KMS-11 (cell line): Measurements from ENCODE around the gene TMEM165.

Source experiments
- H2AFZ ChIP-seq: fragments of 200-600 bp; sonication (generic); 2 replicates; pipeline ENCODE4 v1.6.1; 2016; ENCODE audit warnings: antibody characterized with exemption, mixed run types, low read depth
- H3K27ac ChIP-seq: fragments of 200-600 bp; sonication (generic); 2 replicates; pipeline ENCODE4 v1.6.1; 2016; ENCODE audit warnings: mild to moderate bottlenecking, mixed run types
- H3K27me3 ChIP-seq: fragments of 200-600 bp; sonication (generic); 2 replicates; pipeline ENCODE4 v1.6.1; 2017; ENCODE audit warnings: mild to moderate bottlenecking, low read depth, mixed run types, moderate library complexity; ENCODE audit not compliant: insufficient read depth
- H3K36me3 ChIP-seq: fragments of 200-600 bp; sonication (generic); 2 replicates; pipeline ENCODE4 v1.6.1; 2017; ENCODE audit warnings: mild to moderate bottlenecking, mixed run types; ENCODE audit not compliant: insufficient read depth
- H3K4me1 ChIP-seq: fragments of 200-600 bp; sonication (generic); 2 replicates; pipeline ENCODE4 v1.6.1; 2016; ENCODE audit warnings: mild to moderate bottlenecking, low read depth, mixed run types; ENCODE audit not compliant: poor library complexity, severe bottlenecking
- H3K4me2 ChIP-seq: fragments of 200-600 bp; sonication (generic); 2 replicates; pipeline ENCODE4 v1.7.0; 2016; ENCODE audit warnings: mild to moderate bottlenecking, mixed run types
- H3K4me3 ChIP-seq: fragments of 200-600 bp; sonication (generic); IDR thresholded peaks from 2 replicates; pipeline ENCODE4 v1.6.1; 2017; ENCODE audit warnings: low read depth, low read length, mixed read lengths; ENCODE audit not compliant: insufficient read depth
- H3K79me2 ChIP-seq: fragments of 200-600 bp; sonication (generic); 2 replicates; pipeline ENCODE4 v1.6.1; 2016; ENCODE audit warnings: low read depth, mixed run types; ENCODE audit not compliant: insufficient read depth
- H3K9ac ChIP-seq: fragments of 200-600 bp; sonication (generic); 2 replicates; pipeline ENCODE4 v1.6.1; 2016; ENCODE audit warnings: mild to moderate bottlenecking, mixed run types
- H4K20me1 ChIP-seq: fragments of 200-600 bp; sonication (generic); 2 replicates; pipeline ENCODE4 v1.6.1; 2016; ENCODE audit warnings: mild to moderate bottlenecking, mixed run types; ENCODE audit not compliant: insufficient read depth
- TF ChIP-seq, protein P1 (sequence below): fragments of 200-600 bp; sonication (generic); conservative IDR thresholded peaks from 2 replicates; pipeline ENCODE4 v1.6.1; 2017; ENCODE audit warnings: low read depth, mild to moderate bottlenecking, antibody characterized with exemption, low read length, moderate library complexity, mixed read lengths

TMEM165 gene

GRCh38 chr4:55411621-55412020, 15.9 kb downstream of the TMEM165 start:
- Histone ChIP-seq H3K79me2 (peaks cover 53% of the 10 kb centered on the region), H3K36me3 (peaks cover 1% of the 10 kb centered on the region; the same call in 1 of the 2 replicates), H4K20me1 (peaks cover 6% of the 10 kb centered on the region; the same call in 1 of the 2 replicates), H3K4me3 (no peak overlapping the region), H2AFZ (no peak overlapping the region), H3K27me3 (no peaks in the 10 kb centered on the region), H3K9ac (no peak overlapping the region), H3K4me2 (no peak overlapping the region), H3K4me1 (no peaks in the 10 kb centered on the region), H3K27ac (no peak overlapping the region)
- TF ChIP-seq, protein P1, sequence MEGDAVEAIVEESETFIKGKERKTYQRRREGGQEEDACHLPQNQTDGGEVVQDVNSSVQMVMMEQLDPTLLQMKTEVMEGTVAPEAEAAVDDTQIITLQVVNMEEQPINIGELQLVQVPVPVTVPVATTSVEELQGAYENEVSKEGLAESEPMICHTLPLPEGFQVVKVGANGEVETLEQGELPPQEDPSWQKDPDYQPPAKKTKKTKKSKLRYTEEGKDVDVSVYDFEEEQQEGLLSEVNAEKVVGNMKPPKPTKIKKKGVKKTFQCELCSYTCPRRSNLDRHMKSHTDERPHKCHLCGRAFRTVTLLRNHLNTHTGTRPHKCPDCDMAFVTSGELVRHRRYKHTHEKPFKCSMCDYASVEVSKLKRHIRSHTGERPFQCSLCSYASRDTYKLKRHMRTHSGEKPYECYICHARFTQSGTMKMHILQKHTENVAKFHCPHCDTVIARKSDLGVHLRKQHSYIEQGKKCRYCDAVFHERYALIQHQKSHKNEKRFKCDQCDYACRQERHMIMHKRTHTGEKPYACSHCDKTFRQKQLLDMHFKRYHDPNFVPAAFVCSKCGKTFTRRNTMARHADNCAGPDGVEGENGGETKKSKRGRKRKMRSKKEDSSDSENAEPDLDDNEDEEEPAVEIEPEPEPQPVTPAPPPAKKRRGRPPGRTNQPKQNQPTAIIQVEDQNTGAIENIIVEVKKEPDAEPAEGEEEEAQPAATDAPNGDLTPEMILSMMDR, result no peak

- no peak overlapping the region for H3K4me2 ChIP-seq
- H3K4me3 ChIP-seq, result no peak overlapping the region
- peaks cover 3% of the 10 kb centered on the region; the same call in 1 of the 2 replicates for H4K20me1 ChIP-seq
- H3K36me3 ChIP-seq, result 0 out of 2 replicates have a peak, but pooled peaks cover 4% of the 10 kb centered on the region
- H2AFZ ChIP-seq, result no peak overlapping the region
- peaks cover 13% of the 10 kb centered on the region; the same call in 1 of the 2 replicates for H3K79me2 ChIP-seq
- peaks cover 9% of the 10 kb centered on the region for H3K4me1 ChIP-seq
- no peak overlapping the region for H3K9ac ChIP-seq
- H3K27me3 ChIP-seq, result no peaks in the 10 kb centered on the region
- TF ChIP-seq, protein P1, result no peak
- H3K27ac ChIP-seq, result no peak overlapping the region
These were observed 20.4 kb downstream of the TMEM165 start for GRCh38 chr4:55416176-55416575.

DNA sequence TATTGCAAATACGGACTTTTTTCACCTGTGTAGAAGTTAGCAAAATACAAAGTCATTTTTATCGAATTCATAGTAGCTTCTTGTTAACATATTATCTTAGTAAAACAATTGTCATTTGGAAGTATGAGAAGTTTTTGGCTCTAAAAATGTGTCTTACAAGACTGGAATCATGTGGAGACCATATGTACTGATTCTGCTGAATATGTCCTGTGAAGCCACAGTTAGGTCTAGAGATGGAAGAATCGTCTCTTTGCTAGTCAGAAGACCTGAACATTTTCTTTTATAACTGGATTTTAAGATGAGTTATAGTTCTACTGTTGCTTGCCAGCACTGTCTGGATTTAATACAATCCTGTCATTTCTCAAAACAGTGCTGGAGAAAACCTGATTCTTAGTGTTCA, 29.0 kb downstream of the TMEM165 start:
- peaks cover 34% of the 10 kb centered on the region for H3K4me1 ChIP-seq
- TF ChIP-seq, protein P1, result no peak
- no peak overlapping the region for H3K9ac ChIP-seq
- no peaks in the 10 kb centered on the region for H4K20me1 ChIP-seq
- no peaks in the 10 kb centered on the region for H3K79me2 ChIP-seq
- no peak overlapping the region for H3K4me2 ChIP-seq
- H3K27me3 ChIP-seq, result no peaks in the 10 kb centered on the region
- H2AFZ ChIP-seq, result no peak overlapping the region
- H3K27ac ChIP-seq, result no peak overlapping the region
- H3K36me3 ChIP-seq, result peaks cover 6% of the 10 kb centered on the region; the same call in 1 of the 2 replicates
- no peak overlapping the region for H3K4me3 ChIP-seq

- Histone ChIP-seq H3K4me2 (no peak overlapping the region), H2AFZ (no peak overlapping the region), H3K79me2 (no peaks in the 10 kb centered on the region), H4K20me1 (no peaks in the 10 kb centered on the region), H3K27me3 (no peaks in the 10 kb centered on the region), H3K4me3 (no peak overlapping the region), H3K36me3 (no peaks in the 10 kb centered on the region), H3K27ac (no peak overlapping the region), H3K4me1 (no peaks in the 10 kb centered on the region), H3K9ac (no peak overlapping the region)
- TF ChIP-seq, protein P1, result no peak
These were observed 36.1 kb downstream of the TMEM165 start for GRCh38 chr4:55431710-55432336.
